PC-3 (cell line): ENCODE results near the gene CD82. TPM values are rescaled to one million over a fixed set of nuclear protein-coding genes. Genes with fewer than 3 reads are reported as not detected.

Source experiments
- ATAC-seq: fragments of 200-7000 bp; cut with Tn5 transposase; 2 replicates; pipeline ENCODE4 v1.9.1; 2020; ENCODE audit warnings: mild to moderate bottlenecking, moderate library complexity
- BruUV-seq: library from RNA; stranded (reverse); fragments of 400-500 nt; replicated peaks from 2 replicates; lab custom pipeline; 2021; lab: Mats Ljungman, UMichigan
- CTCF ChIA-PET: fragments of 300-600 bp; sonication (Branson Sonifier 250); formaldehyde crosslinking; loops from one replicate; lab custom pipeline; 2022; ENCODE audit warnings: antibody characterized with exemption; lab: Charles Lee
- POLR2A ChIA-PET: fragments of 300-600 bp; sonication (Branson Sonifier 250); formaldehyde crosslinking; loops from one replicate; lab custom pipeline; 2022; ENCODE audit warnings: antibody characterized with exemption; ENCODE audit not compliant: unreplicated experiment; lab: Charles Lee
- DNase-seq: peaks from one replicate; pipeline ENCODE4 v3.0.0-alpha.2; 2015
- H2AFZ ChIP-seq: fragments of 300-600 bp; sonication (generic); 2 replicates; pipeline ENCODE4 v1.6.0; 2016; ENCODE audit warnings: antibody characterized with exemption, low read length
- H3F3A ChIP-seq: fragments of 300-600 bp; sonication (generic); one replicate; pipeline ENCODE4 v1.6.0; 2017; ENCODE audit warnings: antibody characterized with exemption, low read length, control low read depth, mild to moderate bottlenecking; ENCODE audit not compliant: unreplicated experiment
- H3K27ac ChIP-seq: fragments of 300-600 bp; sonication (generic); 2 replicates; pipeline ENCODE4 v1.5.1; 2016; ENCODE audit warnings: mild to moderate bottlenecking, low read length
- H3K27me3 ChIP-seq: fragments of 300-600 bp; sonication (generic); 2 replicates; pipeline ENCODE4 v1.6.1; 2016; ENCODE audit warnings: low read length, mixed read lengths
- H3K36me3 ChIP-seq: fragments of 300-600 bp; sonication (generic); 2 replicates; pipeline ENCODE4 v1.6.1; 2016; ENCODE audit warnings: low read depth, mixed run types, low read length, mixed read lengths
- H3K4me1 ChIP-seq: fragments of 300-600 bp; sonication (generic); 2 replicates; pipeline ENCODE4 v1.5.1; 2016; ENCODE audit warnings: low read length; ENCODE audit not compliant: insufficient read depth
- H3K4me2 ChIP-seq: fragments of 300-600 bp; sonication (generic); 2 replicates; pipeline ENCODE4 v1.6.0; 2016; ENCODE audit warnings: low read length
- H3K4me3 ChIP-seq: fragments of 300-600 bp; sonication (generic); 2 replicates; pipeline ENCODE4 v1.5.1; 2016; ENCODE audit warnings: mild to moderate bottlenecking, low read length, mixed read lengths
- H3K79me2 ChIP-seq: fragments of 300-600 bp; sonication (generic); 2 replicates; pipeline ENCODE4 v1.6.1; 2017; ENCODE audit warnings: low read length, mixed read lengths
- H3K9ac ChIP-seq: fragments of 300-600 bp; sonication (generic); 2 replicates; pipeline ENCODE4 v1.6.0; 2016; ENCODE audit warnings: mild to moderate bottlenecking, low read length
- H3K9me2 ChIP-seq: fragments of 300-600 bp; sonication (generic); replicated peaks from 2 replicates; pipeline ENCODE4 v1.6.1; 2016; ENCODE audit warnings: mixed run types, low read length, mixed read lengths
- H3K9me3 ChIP-seq: fragments of 300-600 bp; sonication (generic); 2 replicates; pipeline ENCODE4 v1.6.1; 2016; ENCODE audit warnings: low read length, mixed read lengths
- H4K20me1 ChIP-seq: fragments of 300-600 bp; sonication (generic); 2 replicates; pipeline ENCODE4 v1.6.1; 2016; ENCODE audit warnings: low read length, mixed read lengths
- EZH2 ChIP-seq: fragments of 300-600 bp; sonication (generic); IDR thresholded peaks from one replicate; pipeline ENCODE4 v1.6.1; 2017; ENCODE audit warnings: antibody characterized with exemption, mild to moderate bottlenecking, low read length; ENCODE audit not compliant: unreplicated experiment
- EZH2phosphoT487 ChIP-seq: fragments of 300-600 bp; sonication (generic); IDR thresholded peaks from 2 replicates; pipeline ENCODE4 v1.6.1; 2018; ENCODE audit warnings: mild to moderate bottlenecking, antibody characterized with exemption, low read length, borderline replicate concordance
- intact Hi-C: fragments of 100-400 bp; cut with micrococcal nuclease; formaldehyde crosslinking; loops from 2 replicates; pipeline ENCODE4 v1.9.0; 2023
- total RNA-seq: library from RNA; depleted of rRNA; stranded (reverse); fragments of >200 nt; gene quantifications from 2 replicates; pipeline ENCODE4 v1.2.3, GENCODE V29; 2014
- TF ChIP-seq, protein P1 (sequence below): fragments of 300-600 bp; sonication (generic); conservative IDR thresholded peaks from 2 replicates; pipeline ENCODE4 v1.5.1; 2017; ENCODE audit warnings: antibody characterized with exemption, low read depth, mild to moderate bottlenecking, low read length

CD82 gene
- total RNA-seq, 1 experiment from 2014 or later = 5.0 TPM

DNA sequence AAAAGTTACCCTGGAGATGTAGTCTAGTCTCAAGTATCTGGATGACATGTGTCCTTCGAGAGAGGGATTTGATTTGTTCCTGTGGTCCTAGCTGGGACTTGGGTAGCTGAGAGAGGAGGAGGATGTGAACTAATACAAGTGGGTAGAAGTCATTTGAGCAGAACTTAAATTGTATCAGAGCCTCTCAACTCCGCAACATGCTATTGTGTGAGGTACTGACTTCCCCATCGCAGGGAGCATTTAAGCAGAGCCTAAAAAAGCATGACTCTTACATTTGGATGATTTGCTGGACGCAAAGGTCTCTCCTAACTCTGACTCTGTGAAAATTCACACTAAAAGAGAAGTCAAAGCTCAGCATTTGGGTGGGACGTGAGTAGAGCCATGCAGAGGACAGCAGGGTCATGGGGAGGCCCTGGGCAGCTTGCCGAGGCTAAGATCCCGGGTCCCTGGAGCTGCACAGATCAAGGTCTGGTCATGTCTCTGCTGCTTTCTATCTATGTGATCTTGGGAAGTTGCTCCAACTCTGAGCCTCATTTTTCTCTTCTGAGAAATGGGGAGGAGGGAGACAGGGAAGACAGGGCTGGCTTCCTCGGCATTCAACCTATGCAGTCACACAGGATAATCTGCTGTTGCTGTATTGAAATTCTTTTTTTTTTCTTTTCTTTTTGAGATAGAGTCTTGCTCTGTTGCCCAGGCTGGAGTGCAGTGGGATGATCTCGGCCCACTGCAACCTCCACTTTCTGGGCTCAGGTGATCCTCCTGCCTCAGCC lies 44.9 kb downstream of the CD82 start:
- H3F3A ChIP-seq = no peaks in the 10 kb centered on the region
- no peak overlapping the region for H3K4me2 ChIP-seq
- H3K9me2 ChIP-seq = no peaks in the 10 kb centered on the region
- H2AFZ ChIP-seq = no peak overlapping the region
- H4K20me1 ChIP-seq = no peaks in the 10 kb centered on the region
- no peaks in the 10 kb centered on the region for H3K27me3 ChIP-seq
- no peak overlapping the region for H3K4me3 ChIP-seq
- DNase-seq = no peak
- H3K36me3 ChIP-seq = no peaks in the 10 kb centered on the region
- H3K9me3 ChIP-seq = no peaks in the 10 kb centered on the region
- no peaks in the 10 kb centered on the region for H3K79me2 ChIP-seq
- intact Hi-C loops = no loop called here
- POLR2A ChIA-PET = interaction anchor here (0.7 kb wide), 1 partner anchor 12 kb away, joined by 4 read pairs; no protein-coding TSS in a partner anchor
- CTCF ChIA-PET = no interaction called here
- no TSS peak for BruUV-seq
- no peaks in the 10 kb centered on the region for H3K4me1 ChIP-seq
- no peak for ATAC-seq
- TF ChIP-seq, protein P1, sequence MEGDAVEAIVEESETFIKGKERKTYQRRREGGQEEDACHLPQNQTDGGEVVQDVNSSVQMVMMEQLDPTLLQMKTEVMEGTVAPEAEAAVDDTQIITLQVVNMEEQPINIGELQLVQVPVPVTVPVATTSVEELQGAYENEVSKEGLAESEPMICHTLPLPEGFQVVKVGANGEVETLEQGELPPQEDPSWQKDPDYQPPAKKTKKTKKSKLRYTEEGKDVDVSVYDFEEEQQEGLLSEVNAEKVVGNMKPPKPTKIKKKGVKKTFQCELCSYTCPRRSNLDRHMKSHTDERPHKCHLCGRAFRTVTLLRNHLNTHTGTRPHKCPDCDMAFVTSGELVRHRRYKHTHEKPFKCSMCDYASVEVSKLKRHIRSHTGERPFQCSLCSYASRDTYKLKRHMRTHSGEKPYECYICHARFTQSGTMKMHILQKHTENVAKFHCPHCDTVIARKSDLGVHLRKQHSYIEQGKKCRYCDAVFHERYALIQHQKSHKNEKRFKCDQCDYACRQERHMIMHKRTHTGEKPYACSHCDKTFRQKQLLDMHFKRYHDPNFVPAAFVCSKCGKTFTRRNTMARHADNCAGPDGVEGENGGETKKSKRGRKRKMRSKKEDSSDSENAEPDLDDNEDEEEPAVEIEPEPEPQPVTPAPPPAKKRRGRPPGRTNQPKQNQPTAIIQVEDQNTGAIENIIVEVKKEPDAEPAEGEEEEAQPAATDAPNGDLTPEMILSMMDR = no peak
- TF ChIP-seq EZH2phosphoT487 (no peak), EZH2 (no peak)
- H3K27ac ChIP-seq = no peak overlapping the region
- no peak overlapping the region for H3K9ac ChIP-seq

DNA sequence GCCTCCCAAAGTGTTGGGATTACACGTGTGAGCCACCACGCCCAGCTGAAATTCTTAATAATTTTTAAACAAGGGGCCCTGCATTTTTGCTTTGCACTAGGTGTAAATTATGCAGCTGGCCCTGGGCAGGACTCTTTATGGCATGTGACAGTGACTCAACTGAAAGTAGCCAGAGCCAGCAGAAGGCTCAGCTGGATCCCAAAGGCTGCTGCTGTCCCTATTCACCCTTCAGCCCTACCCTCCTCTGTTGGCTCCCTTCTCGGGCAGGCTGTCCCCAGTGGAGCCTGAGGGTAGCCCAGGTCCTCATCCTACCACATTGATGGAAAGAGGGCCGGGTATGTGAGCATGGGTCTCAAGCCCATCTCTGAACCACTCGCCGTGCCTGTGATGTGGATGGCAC lies 45.6 kb downstream of the CD82 start:
- BruUV-seq = no TSS peak
- ATAC-seq = no peak
- Histone ChIP-seq H3K4me2 (no peak overlapping the region), H3K79me2 (no peaks in the 10 kb centered on the region), H3K9me2 (no peaks in the 10 kb centered on the region), H2AFZ (no peak overlapping the region), H3K9me3 (no peaks in the 10 kb centered on the region), H3K4me3 (no peak overlapping the region), H3K36me3 (no peaks in the 10 kb centered on the region), H3K27me3 (no peaks in the 10 kb centered on the region), H3K27ac (no peak overlapping the region), H3K9ac (no peak overlapping the region), H3F3A (no peaks in the 10 kb centered on the region), H4K20me1 (no peaks in the 10 kb centered on the region), H3K4me1 (no peaks in the 10 kb centered on the region)
- no peak for DNase-seq
- intact Hi-C loops = no loop called here
- TF ChIP-seq, protein P1 = no peak
- TF ChIP-seq EZH2 = no peak
- POLR2A ChIA-PET = no interaction called here
- CTCF ChIA-PET = no interaction called here
